Measurements from ENCODE around the gene KCTD14.

DNA sequence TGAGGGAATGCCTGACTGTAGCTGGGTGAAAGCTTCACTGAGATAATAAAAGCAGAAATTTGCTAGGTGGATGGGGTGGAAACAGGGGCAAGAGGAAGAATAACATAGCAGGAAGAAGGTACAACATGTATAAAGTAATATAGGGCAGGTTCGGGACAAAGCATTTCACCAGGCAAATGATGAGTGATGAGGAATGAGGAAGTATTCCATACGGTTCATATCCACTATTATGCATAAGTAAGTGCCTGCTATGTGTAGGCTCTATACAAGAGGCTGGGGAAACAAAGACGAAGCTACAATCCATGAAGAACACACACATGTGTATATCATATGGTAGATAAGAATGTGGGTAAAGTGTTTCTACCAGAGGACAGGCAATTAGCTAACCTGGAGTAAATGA is 48.6 kb upstream of the KCTD14 start:
- TF ChIP-seq, protein P1, sequence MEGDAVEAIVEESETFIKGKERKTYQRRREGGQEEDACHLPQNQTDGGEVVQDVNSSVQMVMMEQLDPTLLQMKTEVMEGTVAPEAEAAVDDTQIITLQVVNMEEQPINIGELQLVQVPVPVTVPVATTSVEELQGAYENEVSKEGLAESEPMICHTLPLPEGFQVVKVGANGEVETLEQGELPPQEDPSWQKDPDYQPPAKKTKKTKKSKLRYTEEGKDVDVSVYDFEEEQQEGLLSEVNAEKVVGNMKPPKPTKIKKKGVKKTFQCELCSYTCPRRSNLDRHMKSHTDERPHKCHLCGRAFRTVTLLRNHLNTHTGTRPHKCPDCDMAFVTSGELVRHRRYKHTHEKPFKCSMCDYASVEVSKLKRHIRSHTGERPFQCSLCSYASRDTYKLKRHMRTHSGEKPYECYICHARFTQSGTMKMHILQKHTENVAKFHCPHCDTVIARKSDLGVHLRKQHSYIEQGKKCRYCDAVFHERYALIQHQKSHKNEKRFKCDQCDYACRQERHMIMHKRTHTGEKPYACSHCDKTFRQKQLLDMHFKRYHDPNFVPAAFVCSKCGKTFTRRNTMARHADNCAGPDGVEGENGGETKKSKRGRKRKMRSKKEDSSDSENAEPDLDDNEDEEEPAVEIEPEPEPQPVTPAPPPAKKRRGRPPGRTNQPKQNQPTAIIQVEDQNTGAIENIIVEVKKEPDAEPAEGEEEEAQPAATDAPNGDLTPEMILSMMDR (conservative IDR thresholded peaks at IDR 0.05; ENCODE audit: low read depth, low read length), result no peak
- TF ChIP-seq SMC3 (IDR thresholded peaks at IDR 0.05; ENCODE audit: low read depth, low read length) (no peak), CEBPB (IDR thresholded peaks at IDR 0.05; ENCODE audit: low read depth, low read length) (no peak), POLR2A (IDR thresholded peaks at IDR 0.05; ENCODE audit: low read depth, low read length) (no peak), MXI1 (IDR thresholded peaks at IDR 0.05; ENCODE audit: borderline replicate concordance, low read depth, low read length) (no peak), RAD21 (IDR thresholded peaks at IDR 0.05; ENCODE audit: low read length) (no peak), FOS (IDR thresholded peaks at IDR 0.05; ENCODE audit: low read depth, low read length) (no peak)
- TF ChIP-seq, protein P2, sequence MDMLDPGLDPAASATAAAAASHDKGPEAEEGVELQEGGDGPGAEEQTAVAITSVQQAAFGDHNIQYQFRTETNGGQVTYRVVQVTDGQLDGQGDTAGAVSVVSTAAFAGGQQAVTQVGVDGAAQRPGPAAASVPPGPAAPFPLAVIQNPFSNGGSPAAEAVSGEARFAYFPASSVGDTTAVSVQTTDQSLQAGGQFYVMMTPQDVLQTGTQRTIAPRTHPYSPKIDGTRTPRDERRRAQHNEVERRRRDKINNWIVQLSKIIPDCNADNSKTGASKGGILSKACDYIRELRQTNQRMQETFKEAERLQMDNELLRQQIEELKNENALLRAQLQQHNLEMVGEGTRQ (IDR thresholded peaks at IDR 0.05; ENCODE audit: low read depth, low read length), result no peak
